Neural progenitor cell (in vitro differentiated cells): ENCODE measurements around the gene SERGEF. TPM values are rescaled to one million over a fixed set of nuclear protein-coding genes. Genes with fewer than 3 reads are reported as not detected.

Experiments used
- DNase-seq: peaks from one replicate; pipeline ENCODE4 v3.0.0-alpha.2; 2016; ENCODE audit warnings: low spot score
- H2AFZ ChIP-seq: fragments of 200-600 bp; sonication (generic); replicated peaks from 2 replicates; pipeline ENCODE4 v1.6.1; 2016; ENCODE audit warnings: antibody characterized with exemption
- H3F3A ChIP-seq: fragments of 200-600 bp; sonication (generic); 2 replicates; pipeline ENCODE4 v1.6.1; 2016; ENCODE audit warnings: antibody characterized with exemption, low read depth
- H3K27ac ChIP-seq: fragments of 200-600 bp; sonication (generic); 2 replicates; pipeline ENCODE4 v1.5.1; 2016; ENCODE audit warnings: mild to moderate bottlenecking
- H3K27me3 ChIP-seq: fragments of 200-600 bp; sonication (generic); 2 replicates; pipeline ENCODE4 v1.6.1; 2016; ENCODE audit warnings: mild to moderate bottlenecking, moderate library complexity
- H3K36me3 ChIP-seq: fragments of 200-600 bp; sonication (generic); 2 replicates; pipeline ENCODE4 v1.5.1; 2016
- H3K4me1 ChIP-seq: fragments of 200-600 bp; sonication (generic); 2 replicates; pipeline ENCODE4 v1.6.1; 2016; ENCODE audit warnings: mixed run types
- H3K4me2 ChIP-seq: fragments of 200-600 bp; sonication (generic); 2 replicates; pipeline ENCODE4 v1.6.1; 2016
- H3K4me3 ChIP-seq: fragments of 200-600 bp; sonication (generic); 2 replicates; pipeline ENCODE4 v1.5.1; 2016
- H3K79me2 ChIP-seq: fragments of 200-600 bp; sonication (generic); 2 replicates; pipeline ENCODE4 v1.6.1; 2016; ENCODE audit warnings: low read depth
- H3K9ac ChIP-seq: fragments of 200-600 bp; sonication (generic); 2 replicates; pipeline ENCODE4 v1.6.1; 2016
- H3K9me3 ChIP-seq: fragments of 200-600 bp; sonication (generic); 2 replicates; pipeline ENCODE4 v1.5.1; 2016; ENCODE audit warnings: low read depth
- H4K20me1 ChIP-seq: fragments of 200-600 bp; sonication (generic); 2 replicates; pipeline ENCODE4 v1.6.1; 2016; ENCODE audit warnings: low read depth
- H3K27ac Mint-ChIP-seq: 3 replicates; pipeline ENCODE4 v1.8.0; 2021; ENCODE audit warnings: mixed read lengths
- H3K27me3 Mint-ChIP-seq: 2 replicates; pipeline ENCODE4 v1.8.0; 2022; ENCODE audit warnings: low read depth, mild to moderate bottlenecking, inconsistent platforms, moderate library complexity, mixed read lengths; ENCODE audit not compliant: insufficient read depth
- H3K36me3 Mint-ChIP-seq: 3 replicates; pipeline ENCODE4 v1.8.0; 2021; ENCODE audit warnings: mixed read lengths
- H3K4me1 Mint-ChIP-seq: 3 replicates; pipeline ENCODE4 v1.8.0; 2021; ENCODE audit warnings: mixed read lengths
- H3K4me3 Mint-ChIP-seq: 3 replicates; pipeline ENCODE4 v1.8.0; 2021; ENCODE audit warnings: mild to moderate bottlenecking, moderate library complexity, mixed read lengths
- H3K9me3 Mint-ChIP-seq: 3 replicates; pipeline ENCODE4 v1.8.0; 2020; ENCODE audit warnings: mixed read lengths
- EZH2 ChIP-seq: fragments of 200-600 bp; sonication (generic); IDR thresholded peaks from 2 replicates; pipeline ENCODE4 v1.6.1; 2017; ENCODE audit warnings: antibody characterized with exemption, mild to moderate bottlenecking, moderate library complexity
- EZH2phosphoT487 ChIP-seq: fragments of 200-600 bp; sonication (generic); IDR thresholded peaks from 2 replicates; pipeline ENCODE4 v1.6.1; 2017; ENCODE audit warnings: antibody characterized with exemption
- total RNA-seq: library from RNA; depleted of rRNA; stranded (reverse); fragments of >200 nt; gene quantifications from 2 replicates; pipeline ENCODE4 v1.2.3, GENCODE V29; 2015; ENCODE audit warnings: low replicate concordance
- TF ChIP-seq, protein P1 (sequence below): fragments of 200-600 bp; sonication (generic); IDR thresholded peaks from 2 replicates; pipeline ENCODE4 v1.5.1; 2017; ENCODE audit warnings: antibody characterized with exemption, mild to moderate bottlenecking

The SERGEF gene
- total RNA-seq, 1 donor from 2014 or later = 35.1 TPM

DNA sequence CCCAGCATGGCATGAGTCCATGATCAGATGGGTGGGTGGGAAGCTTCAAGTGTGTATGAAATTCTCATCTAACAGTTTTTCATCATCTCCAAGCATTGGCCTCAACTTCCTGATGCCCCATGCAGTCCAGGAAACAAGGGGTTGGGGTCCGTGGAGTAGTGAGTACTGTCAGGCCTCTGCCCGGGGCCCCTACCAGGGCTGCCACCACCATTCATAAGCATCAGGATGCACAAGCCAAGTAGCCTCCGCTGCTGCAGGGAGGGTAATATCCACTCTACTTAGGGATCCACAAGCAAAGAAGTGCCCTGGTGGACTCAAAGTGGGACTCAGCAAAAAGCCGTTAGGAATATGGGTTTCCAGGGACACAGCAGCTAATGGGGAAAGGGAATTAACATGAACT, 229.0 kb downstream of the SERGEF start:
- Mint-ChIP-seq H3K36me3 (peaks cover 3% of the 10 kb centered on the region), H3K27me3 (peaks cover 8% of the 10 kb centered on the region), H3K27ac (no peak overlapping the region), H3K9me3 (no peaks in the 10 kb centered on the region), H3K4me1 (no peaks in the 10 kb centered on the region), H3K4me3 (no peak overlapping the region)
- TF ChIP-seq, protein P1, sequence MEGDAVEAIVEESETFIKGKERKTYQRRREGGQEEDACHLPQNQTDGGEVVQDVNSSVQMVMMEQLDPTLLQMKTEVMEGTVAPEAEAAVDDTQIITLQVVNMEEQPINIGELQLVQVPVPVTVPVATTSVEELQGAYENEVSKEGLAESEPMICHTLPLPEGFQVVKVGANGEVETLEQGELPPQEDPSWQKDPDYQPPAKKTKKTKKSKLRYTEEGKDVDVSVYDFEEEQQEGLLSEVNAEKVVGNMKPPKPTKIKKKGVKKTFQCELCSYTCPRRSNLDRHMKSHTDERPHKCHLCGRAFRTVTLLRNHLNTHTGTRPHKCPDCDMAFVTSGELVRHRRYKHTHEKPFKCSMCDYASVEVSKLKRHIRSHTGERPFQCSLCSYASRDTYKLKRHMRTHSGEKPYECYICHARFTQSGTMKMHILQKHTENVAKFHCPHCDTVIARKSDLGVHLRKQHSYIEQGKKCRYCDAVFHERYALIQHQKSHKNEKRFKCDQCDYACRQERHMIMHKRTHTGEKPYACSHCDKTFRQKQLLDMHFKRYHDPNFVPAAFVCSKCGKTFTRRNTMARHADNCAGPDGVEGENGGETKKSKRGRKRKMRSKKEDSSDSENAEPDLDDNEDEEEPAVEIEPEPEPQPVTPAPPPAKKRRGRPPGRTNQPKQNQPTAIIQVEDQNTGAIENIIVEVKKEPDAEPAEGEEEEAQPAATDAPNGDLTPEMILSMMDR = no peak
- no peak for TF ChIP-seq EZH2phosphoT487
- TF ChIP-seq EZH2 = no peak
- Histone ChIP-seq H3F3A (no peaks in the 10 kb centered on the region), H3K36me3 (no peaks in the 10 kb centered on the region), H3K4me2 (no peak overlapping the region), H3K9me3 (no peaks in the 10 kb centered on the region), H3K4me1 (no peaks in the 10 kb centered on the region), H3K79me2 (no peaks in the 10 kb centered on the region), H2AFZ (no peak overlapping the region), H4K20me1 (no peaks in the 10 kb centered on the region), H3K9ac (no peak overlapping the region), H3K27ac (no peak overlapping the region), H3K4me3 (no peak overlapping the region), H3K27me3 (no peaks in the 10 kb centered on the region)
- no peak for DNase-seq

DNA sequence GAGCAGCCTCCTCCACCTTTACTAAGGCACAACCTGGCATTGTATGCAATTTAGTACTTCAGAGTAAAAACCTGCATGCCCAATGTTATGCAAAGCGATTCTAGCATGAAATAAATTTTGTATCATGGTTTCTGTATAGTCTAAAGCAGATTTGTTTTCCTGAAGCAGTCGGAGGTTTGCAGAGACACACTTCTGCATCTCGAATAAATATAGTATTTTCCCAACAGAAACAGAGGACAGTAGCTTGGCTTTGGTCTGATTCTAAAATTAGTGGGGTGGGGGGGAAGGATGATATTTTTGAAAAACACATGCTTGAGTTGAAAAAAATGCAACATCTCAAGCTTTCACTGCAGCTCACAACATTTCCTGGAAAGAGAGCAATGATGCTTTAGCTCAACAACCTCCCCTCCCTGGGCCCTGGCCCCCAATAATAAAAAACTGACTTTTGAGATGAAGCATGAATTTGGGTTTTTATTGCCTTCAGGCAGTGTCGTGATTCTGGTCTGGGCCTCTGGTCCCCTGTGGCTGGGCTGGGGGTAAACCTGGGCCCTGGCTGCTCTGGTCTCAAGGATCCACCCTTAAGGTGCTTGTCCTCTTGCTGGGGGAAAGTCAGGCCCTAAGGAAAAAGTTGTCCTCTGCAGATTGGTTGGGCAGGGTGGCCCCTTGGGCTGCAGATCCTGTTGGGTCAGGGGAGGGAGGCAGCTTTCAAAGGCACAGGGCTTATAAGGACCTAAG, 230.1 kb downstream of the SERGEF start:
- no peak overlapping the region for H3K4me3 Mint-ChIP-seq
- H3K27me3 Mint-ChIP-seq = peaks cover 17% of the 10 kb centered on the region
- H3K4me1 ChIP-seq = no peaks in the 10 kb centered on the region

DNA sequence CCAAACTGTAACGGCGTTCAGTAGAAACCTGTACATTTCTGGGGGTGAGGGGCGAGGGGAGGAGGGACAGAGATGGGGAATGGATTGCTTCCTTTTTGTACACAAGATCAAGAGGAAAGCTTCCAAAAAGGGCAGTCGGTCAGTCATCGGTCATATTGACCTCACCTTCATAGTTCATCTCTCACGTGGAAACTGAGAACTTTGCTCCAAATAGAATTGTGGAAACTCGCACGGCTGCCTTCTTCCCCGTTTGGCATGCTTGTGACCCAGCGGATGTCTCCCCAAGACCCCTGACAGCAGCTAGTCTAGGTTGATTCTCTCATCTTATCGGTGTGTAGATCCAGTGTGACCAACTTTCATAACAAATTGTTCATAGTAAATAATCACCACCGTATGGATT, 230.7 kb downstream of the SERGEF start:
- Mint-ChIP-seq H3K27ac (no peak overlapping the region), H3K4me3 (no peak overlapping the region), H3K36me3 (peaks cover 1% of the 10 kb centered on the region), H3K9me3 (no peaks in the 10 kb centered on the region), H3K4me1 (peaks cover 4% of the 10 kb centered on the region), H3K27me3 (peaks cover 18% of the 10 kb centered on the region)
- no peaks in the 10 kb centered on the region for H3K9me3 ChIP-seq
- H3K27ac ChIP-seq = no peak overlapping the region
- DNase-seq = no peak
- H3K4me2 ChIP-seq = no peak overlapping the region
- no peaks in the 10 kb centered on the region for H3K79me2 ChIP-seq
- no peaks in the 10 kb centered on the region for H4K20me1 ChIP-seq
- no peak overlapping the region for H3K9ac ChIP-seq
- no peak overlapping the region for H2AFZ ChIP-seq
- H3K4me1 ChIP-seq = no peaks in the 10 kb centered on the region
- no peak for TF ChIP-seq EZH2
- TF ChIP-seq, protein P1 = no peak
- TF ChIP-seq EZH2phosphoT487 = no peak
- no peak overlapping the region for H3K4me3 ChIP-seq
- no peaks in the 10 kb centered on the region for H3F3A ChIP-seq
- no peaks in the 10 kb centered on the region for H3K36me3 ChIP-seq
- H3K27me3 ChIP-seq = no peaks in the 10 kb centered on the region

More for the DNA sequence above, 230.1 kb downstream of the SERGEF start:
- Histone ChIP-seq H3K9ac (no peak overlapping the region), H3K9me3 (no peaks in the 10 kb centered on the region), H3F3A (no peaks in the 10 kb centered on the region), H4K20me1 (no peaks in the 10 kb centered on the region), H2AFZ (no peak overlapping the region), H3K27ac (no peak overlapping the region), H3K4me2 (no peak overlapping the region), H3K4me3 (no peak overlapping the region), H3K27me3 (no peaks in the 10 kb centered on the region), H3K79me2 (no peaks in the 10 kb centered on the region), H3K36me3 (no peaks in the 10 kb centered on the region)
- TF ChIP-seq, protein P1 = no peak
- TF ChIP-seq EZH2phosphoT487 (no peak), EZH2 (no peak)
- DNase-seq = no peak
- peaks cover 1% of the 10 kb centered on the region for H3K4me1 Mint-ChIP-seq
- H3K9me3 Mint-ChIP-seq = no peaks in the 10 kb centered on the region
- H3K36me3 Mint-ChIP-seq = peaks cover 3% of the 10 kb centered on the region
- H3K27ac Mint-ChIP-seq = no peak overlapping the region
